Ureter (tissue), 1 donor: ENCODE measurements around the gene NID1. TPM values are rescaled to one million over a fixed set of nuclear protein-coding genes. Genes with fewer than 3 reads are reported as not detected.

Experiments used
- DNase-seq: peaks from one replicate; pipeline ENCODE4 v3.0.0-alpha.2; 2020; ENCODE audit warnings: low spot score
- total RNA-seq: library from RNA; stranded (reverse); gene quantifications from one replicate; pipeline ENCODE4 v1.2.4, GENCODE V29; 2023
- donor health status: DM: yes; HTN: yes; CAD: no.

The NID1 gene
- total RNA-seq, 1 donor from 2014 or later = 89.3 TPM

GRCh38 chr1:236067854-236068454 is 3.1 kb upstream of the NID1 start:
- DNase-seq = no peak

- peak; percentile 77 for DNase-seq
Measured at GRCh38 chr1:236066828-236067386, 2.0 kb upstream of the NID1 start.

- DNase-seq = no peak
Measured at GRCh38 chr1:236066054-236066453, 1.2 kb upstream of the NID1 start.

- no peak for DNase-seq
Measured at GRCh38 chr1:236065509-236066005, 667 bp upstream of the NID1 start.

- peak; percentile 75 for DNase-seq
Measured at GRCh38 chr1:236063919-236064673, 794 bp downstream of the NID1 start.

GRCh38 chr1:236063551-236063918 is 1.4 kb downstream of the NID1 start:
- DNase-seq = peak; percentile 46

GRCh38 chr1:236060286-236060685 is 4.6 kb downstream of the NID1 start:
- no peak for DNase-seq

- DNase-seq = no peak
Measured at GRCh38 chr1:236059011-236059410, 5.9 kb downstream of the NID1 start.

- DNase-seq = no peak
Measured at GRCh38 chr1:236058141-236058934, 6.6 kb downstream of the NID1 start.

- no peak for DNase-seq
Measured at GRCh38 chr1:236057546-236057945, 7.3 kb downstream of the NID1 start.

- no peak for DNase-seq
Measured at GRCh38 chr1:236052232-236052993, 12.5 kb downstream of the NID1 start.

GRCh38 chr1:236051242-236051791 is 13.6 kb downstream of the NID1 start:
- no peak for DNase-seq

- DNase-seq = no peak
Measured at GRCh38 chr1:236045771-236046170, 19.1 kb downstream of the NID1 start.

- no peak for DNase-seq
Measured at GRCh38 chr1:236044341-236044740, 20.5 kb downstream of the NID1 start.

- DNase-seq = no peak
Measured at GRCh38 chr1:236041631-236042618, 23.0 kb downstream of the NID1 start.

- DNase-seq = no peak
Measured at GRCh38 chr1:236039740-236040685, 24.9 kb downstream of the NID1 start.

- no peak for DNase-seq
Measured at GRCh38 chr1:236038034-236038433, 26.9 kb downstream of the NID1 start.

- DNase-seq = no peak
Measured at GRCh38 chr1:236035681-236036101, 29.2 kb downstream of the NID1 start.

GRCh38 chr1:236033336-236033735 is 31.6 kb downstream of the NID1 start:
- no peak for DNase-seq
